Measurements from ENCODE around the gene BCL2L1.

- TF ChIP-seq CTCF (IDR thresholded peaks at IDR 0.05) (no peak), ZFX (IDR thresholded peaks at IDR 0.05; ENCODE audit: borderline replicate concordance) (no peak)
These were observed 24.3 kb downstream of the BCL2L1 start for GRCh38 chr20:31698243-31698802.

All from 22Rv1 (cell line).